Progenitor cell of endocrine pancreas (in vitro differentiated cells): ENCODE measurements around the gene MUS81. TPM values are rescaled to one million over a fixed set of nuclear protein-coding genes. Genes with fewer than 3 reads are reported as not detected.

ENCODE experiments used
- DNase-seq: peaks from one replicate; pipeline ENCODE4 v3.0.0; 2021; ENCODE audit warnings: low spot score; ENCODE audit not compliant: unreplicated experiment
- H3K27ac Mint-ChIP-seq: 2 replicates; pipeline ENCODE4 v1.8.0; 2021; ENCODE audit warnings: mild to moderate bottlenecking, moderate library complexity, mixed read lengths
- H3K27me3 Mint-ChIP-seq: 2 replicates; pipeline ENCODE4 v1.8.0; 2021; ENCODE audit warnings: mixed read lengths
- H3K36me3 Mint-ChIP-seq: 2 replicates; pipeline ENCODE4 v1.8.0; 2022; ENCODE audit warnings: mixed read lengths; ENCODE audit not compliant: insufficient read depth
- H3K4me1 Mint-ChIP-seq: 2 replicates; pipeline ENCODE4 v1.8.0; 2021; ENCODE audit warnings: low read depth, mixed read lengths
- H3K4me3 Mint-ChIP-seq: 2 replicates; pipeline ENCODE4 v1.8.0; 2021; ENCODE audit warnings: low read depth, mild to moderate bottlenecking, moderate library complexity, mixed read lengths
- H3K9me3 Mint-ChIP-seq: 2 replicates; pipeline ENCODE4 v1.8.0; 2021; ENCODE audit warnings: low read depth, mixed read lengths
- total RNA-seq: library from RNA; stranded (reverse); gene quantifications from 2 replicates; pipeline ENCODE4 v1.2.1, GENCODE V29; 2021
- TF ChIP-seq, protein P1 (sequence below): fragments of 200-600 bp; sonication (generic); IDR thresholded peaks from one replicate; pipeline ENCODE4 v1.5.0; 2021; ENCODE audit warnings: antibody characterized with exemption, mild to moderate bottlenecking; ENCODE audit not compliant: unreplicated experiment

MUS81 gene
- total RNA-seq, 1 donor from 2014 or later = 60.5 TPM

GRCh38 chr11:65907878-65908277 is 47.6 kb downstream of the MUS81 start:
- TF ChIP-seq, protein P1, sequence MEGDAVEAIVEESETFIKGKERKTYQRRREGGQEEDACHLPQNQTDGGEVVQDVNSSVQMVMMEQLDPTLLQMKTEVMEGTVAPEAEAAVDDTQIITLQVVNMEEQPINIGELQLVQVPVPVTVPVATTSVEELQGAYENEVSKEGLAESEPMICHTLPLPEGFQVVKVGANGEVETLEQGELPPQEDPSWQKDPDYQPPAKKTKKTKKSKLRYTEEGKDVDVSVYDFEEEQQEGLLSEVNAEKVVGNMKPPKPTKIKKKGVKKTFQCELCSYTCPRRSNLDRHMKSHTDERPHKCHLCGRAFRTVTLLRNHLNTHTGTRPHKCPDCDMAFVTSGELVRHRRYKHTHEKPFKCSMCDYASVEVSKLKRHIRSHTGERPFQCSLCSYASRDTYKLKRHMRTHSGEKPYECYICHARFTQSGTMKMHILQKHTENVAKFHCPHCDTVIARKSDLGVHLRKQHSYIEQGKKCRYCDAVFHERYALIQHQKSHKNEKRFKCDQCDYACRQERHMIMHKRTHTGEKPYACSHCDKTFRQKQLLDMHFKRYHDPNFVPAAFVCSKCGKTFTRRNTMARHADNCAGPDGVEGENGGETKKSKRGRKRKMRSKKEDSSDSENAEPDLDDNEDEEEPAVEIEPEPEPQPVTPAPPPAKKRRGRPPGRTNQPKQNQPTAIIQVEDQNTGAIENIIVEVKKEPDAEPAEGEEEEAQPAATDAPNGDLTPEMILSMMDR = no peak
- Mint-ChIP-seq H3K9me3 (no peaks in the 10 kb centered on the region), H3K4me3 (no peak overlapping the region), H3K36me3 (no peaks in the 10 kb centered on the region), H3K27me3 (peaks cover 42% of the 10 kb centered on the region), H3K4me1 (no peaks in the 10 kb centered on the region), H3K27ac (no peak overlapping the region)
- DNase-seq = no peak

DNA sequence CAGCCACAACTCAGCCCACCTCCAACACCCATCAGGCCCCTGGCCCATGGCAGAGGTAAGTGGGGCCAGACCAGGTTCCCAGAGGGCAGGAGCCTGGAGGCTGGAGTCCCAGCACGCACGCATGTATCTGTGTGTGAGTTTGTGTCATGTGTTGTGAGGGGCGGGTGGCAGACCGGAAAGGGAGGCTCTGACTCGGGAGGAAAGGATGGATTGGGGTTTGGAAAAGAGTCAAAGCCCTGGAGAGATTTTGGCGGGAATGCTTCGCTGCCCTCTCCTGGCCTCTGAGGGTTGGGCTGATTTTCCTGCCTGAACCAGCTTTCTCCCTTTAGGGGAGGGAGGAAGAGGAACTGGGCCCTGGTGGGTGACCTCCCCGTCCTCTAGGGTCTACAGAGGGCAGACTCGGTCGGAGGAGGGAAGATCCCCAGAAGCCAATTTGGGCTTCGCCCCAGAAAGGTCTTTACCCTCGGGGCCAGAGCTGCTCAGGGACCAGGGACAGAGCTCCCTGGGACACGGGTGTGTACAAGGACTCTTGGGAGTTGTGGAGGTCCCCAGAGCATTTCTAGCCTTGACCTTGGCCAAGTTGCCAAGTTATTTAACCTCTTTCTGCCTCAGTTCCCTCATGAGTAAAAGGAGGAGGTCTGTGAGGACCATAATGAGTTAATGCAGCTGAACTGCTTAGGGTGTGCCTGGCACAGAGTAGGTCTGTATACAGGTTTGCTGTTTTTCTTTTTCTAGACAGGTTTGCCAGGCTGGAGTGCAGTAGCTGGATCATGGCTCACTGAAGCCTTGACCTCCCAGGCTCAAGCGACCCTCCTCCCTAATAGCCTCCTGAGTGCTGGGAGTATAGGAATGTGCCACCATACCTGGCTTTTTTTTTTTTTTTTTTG is 51.7 kb downstream of the MUS81 start:
- Mint-ChIP-seq H3K36me3 (no peaks in the 10 kb centered on the region), H3K9me3 (no peaks in the 10 kb centered on the region), H3K27me3 (peaks cover 28% of the 10 kb centered on the region), H3K4me3 (no peak overlapping the region), H3K4me1 (peaks cover 2% of the 10 kb centered on the region), H3K27ac (peak overlapping the region; percentile 54)
- no peak for DNase-seq
- TF ChIP-seq, protein P1 = no peak

- peaks cover 20% of the 10 kb centered on the region for H3K27me3 Mint-ChIP-seq
- no peak overlapping the region for H3K27ac Mint-ChIP-seq
- H3K4me1 Mint-ChIP-seq = peaks cover 2% of the 10 kb centered on the region
- H3K36me3 Mint-ChIP-seq = no peaks in the 10 kb centered on the region
- no peaks in the 10 kb centered on the region for H3K9me3 Mint-ChIP-seq
- TF ChIP-seq, protein P1 = no peak
- no peak for DNase-seq
- H3K4me3 Mint-ChIP-seq = no peak overlapping the region
Observed at GRCh38 chr11:65912845-65913244, 52.6 kb downstream of the MUS81 start.

DNA sequence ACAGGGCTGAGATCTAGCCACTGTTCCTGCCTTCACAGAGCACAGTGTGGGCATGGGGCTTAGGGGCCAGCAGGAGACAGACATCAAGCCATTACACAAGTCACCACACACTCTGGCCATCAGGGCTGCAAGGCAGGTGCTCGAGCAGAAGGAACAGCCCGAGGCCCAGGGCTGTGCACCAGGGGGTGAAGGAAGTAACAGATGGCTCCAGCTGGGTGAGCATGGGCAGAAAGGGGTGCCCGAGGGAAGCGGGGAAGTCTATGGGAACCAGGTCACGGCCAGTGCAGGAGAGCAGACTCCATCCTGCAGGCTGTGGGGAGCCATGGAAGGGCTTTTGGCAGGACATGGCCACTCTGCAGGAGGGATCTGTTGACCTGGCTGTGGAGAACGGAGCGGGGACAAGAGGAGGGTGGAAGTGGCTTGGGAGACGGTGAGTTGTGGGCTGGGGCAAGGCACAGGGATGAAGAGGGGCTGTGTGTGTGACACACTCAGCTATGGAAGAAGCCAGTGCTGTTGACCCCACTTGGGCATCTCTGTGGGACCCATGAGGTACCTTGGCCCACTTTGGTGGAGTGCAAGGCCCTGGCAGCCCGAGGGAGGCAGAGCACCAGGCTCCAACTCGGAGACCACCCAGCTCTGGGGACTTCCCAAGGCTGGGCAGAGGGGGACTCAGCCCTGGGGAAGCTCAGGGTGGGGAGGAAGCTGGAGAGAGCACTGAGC is 55.0 kb downstream of the MUS81 start:
- no peak for DNase-seq
- TF ChIP-seq, protein P1 = no peak
- Mint-ChIP-seq H3K27ac (peak overlapping the region; percentile 76), H3K36me3 (no peaks in the 10 kb centered on the region), H3K4me1 (peaks cover 6% of the 10 kb centered on the region), H3K4me3 (peak overlapping the region; percentile 47), H3K9me3 (no peaks in the 10 kb centered on the region), H3K27me3 (peaks cover 5% of the 10 kb centered on the region)

- Mint-ChIP-seq H3K27ac (no peak overlapping the region), H3K36me3 (no peaks in the 10 kb centered on the region), H3K4me1 (peaks cover 6% of the 10 kb centered on the region), H3K9me3 (no peaks in the 10 kb centered on the region), H3K4me3 (no peak overlapping the region), H3K27me3 (peaks cover 5% of the 10 kb centered on the region)
- no peak for DNase-seq
- TF ChIP-seq, protein P1 = no peak
Observed at GRCh38 chr11:65915821-65916251, 55.6 kb downstream of the MUS81 start.
